ENCODE measurements around the gene PCSK6. TPM values are rescaled to one million over a fixed set of nuclear protein-coding genes. Genes with fewer than 3 reads are reported as not detected.
"Not testable (repeated sequence)": the region's sequence is repeated elsewhere in the genome, so short reads cannot be mapped to it uniquely, and the experiment has no call there.

The PCSK6 gene
- total RNA-seq, 1 donor from 2014 or later = 16.6 TPM

DNA sequence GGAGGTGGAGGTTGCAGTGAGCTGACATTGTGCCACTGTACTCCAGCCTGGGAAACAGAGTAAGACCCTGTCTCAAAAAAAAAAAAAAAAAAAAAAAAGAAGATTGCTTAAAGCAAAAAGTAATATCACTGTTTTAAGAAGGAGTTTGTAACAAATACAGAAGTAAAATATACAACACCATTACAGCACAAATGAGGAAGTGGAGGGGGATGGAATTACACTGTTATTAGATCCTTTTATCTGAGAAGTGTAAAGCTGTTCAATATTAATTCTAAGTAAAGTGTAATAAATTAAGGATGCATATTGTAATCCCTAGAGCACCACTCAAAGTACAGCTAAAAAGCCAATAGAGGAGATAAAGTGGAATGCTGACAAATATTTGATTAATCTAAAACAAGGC lies 147.5 kb downstream of the PCSK6 start:
- Histone ChIP-seq H3K4me1 (no peaks in the 10 kb centered on the region), H3K36me3 (no peaks in the 10 kb centered on the region), H3K4me3 (no peak overlapping the region), H3K27me3 (no peaks in the 10 kb centered on the region), H3K27ac (no peak overlapping the region), H3K9me3 (no peaks in the 10 kb centered on the region)
- TF ChIP-seq, protein P1, sequence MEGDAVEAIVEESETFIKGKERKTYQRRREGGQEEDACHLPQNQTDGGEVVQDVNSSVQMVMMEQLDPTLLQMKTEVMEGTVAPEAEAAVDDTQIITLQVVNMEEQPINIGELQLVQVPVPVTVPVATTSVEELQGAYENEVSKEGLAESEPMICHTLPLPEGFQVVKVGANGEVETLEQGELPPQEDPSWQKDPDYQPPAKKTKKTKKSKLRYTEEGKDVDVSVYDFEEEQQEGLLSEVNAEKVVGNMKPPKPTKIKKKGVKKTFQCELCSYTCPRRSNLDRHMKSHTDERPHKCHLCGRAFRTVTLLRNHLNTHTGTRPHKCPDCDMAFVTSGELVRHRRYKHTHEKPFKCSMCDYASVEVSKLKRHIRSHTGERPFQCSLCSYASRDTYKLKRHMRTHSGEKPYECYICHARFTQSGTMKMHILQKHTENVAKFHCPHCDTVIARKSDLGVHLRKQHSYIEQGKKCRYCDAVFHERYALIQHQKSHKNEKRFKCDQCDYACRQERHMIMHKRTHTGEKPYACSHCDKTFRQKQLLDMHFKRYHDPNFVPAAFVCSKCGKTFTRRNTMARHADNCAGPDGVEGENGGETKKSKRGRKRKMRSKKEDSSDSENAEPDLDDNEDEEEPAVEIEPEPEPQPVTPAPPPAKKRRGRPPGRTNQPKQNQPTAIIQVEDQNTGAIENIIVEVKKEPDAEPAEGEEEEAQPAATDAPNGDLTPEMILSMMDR (IDR thresholded peaks at IDR 0.05) = no peak
- intact Hi-C loops (cut with DNase I) = no loop called here
- no peak for ATAC-seq
- DNase-seq = no peak

DNA sequence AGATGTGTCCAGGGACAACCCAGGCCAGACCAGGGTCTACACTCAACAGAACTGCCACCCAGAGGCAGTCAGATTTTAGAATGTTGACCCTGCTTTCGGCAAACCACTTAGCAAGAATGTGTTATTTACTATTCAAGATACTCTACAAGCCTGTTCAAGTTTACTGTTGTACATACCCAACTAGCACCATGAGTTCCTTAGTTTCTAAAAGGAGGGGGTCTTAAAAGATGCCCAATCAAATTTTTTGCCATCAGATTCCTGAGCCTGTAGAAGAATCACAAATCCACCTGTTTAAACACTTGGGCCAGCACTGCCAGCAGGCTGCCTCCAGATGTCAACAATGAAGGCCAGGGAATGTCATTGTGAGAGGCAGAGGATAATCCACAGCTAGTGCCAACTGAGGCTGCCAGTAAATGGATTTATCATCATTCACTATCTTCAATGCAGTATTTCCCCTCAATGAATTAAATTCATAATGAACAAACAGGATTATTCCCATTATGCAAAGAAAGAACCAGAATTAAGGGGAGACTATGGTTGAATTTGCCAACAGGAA lies 150.9 kb downstream of the PCSK6 start:
- no peak for ATAC-seq
- TF ChIP-seq, protein P1 (IDR thresholded peaks at IDR 0.05) = no peak
- intact Hi-C loops (cut with DNase I) = no loop called here

DNA sequence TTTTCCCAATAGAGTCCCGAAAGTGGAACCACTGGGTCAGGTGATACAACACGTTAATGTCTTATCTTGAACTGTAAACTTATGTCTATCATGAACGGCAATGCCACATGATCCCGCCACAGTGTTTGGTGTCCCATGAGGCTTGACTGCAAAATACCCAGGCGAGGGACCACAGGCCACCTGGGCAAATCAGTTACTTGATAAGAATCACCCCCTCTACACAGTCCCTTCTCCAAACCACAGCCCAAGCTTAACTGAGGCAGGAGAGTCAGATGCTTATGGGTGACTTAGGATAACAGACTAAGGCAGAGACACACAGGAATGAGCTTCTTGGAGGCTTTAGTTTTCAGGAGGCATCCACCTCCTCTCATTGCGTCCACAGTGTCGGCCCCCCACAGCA lies 151.5 kb downstream of the PCSK6 start:
- TF ChIP-seq, protein P1 (IDR thresholded peaks at IDR 0.05) = no peak
- Histone ChIP-seq H3K27ac (no peak overlapping the region), H3K4me1 (no peaks in the 10 kb centered on the region), H3K36me3 (no peaks in the 10 kb centered on the region), H3K9me3 (no peaks in the 10 kb centered on the region), H3K27me3 (no peaks in the 10 kb centered on the region), H3K4me3 (no peak overlapping the region)
- intact Hi-C loops (cut with DNase I) = no loop called here
- ATAC-seq (no peak), DNase-seq (no peak)

More for the DNA sequence above, 150.9 kb downstream of the PCSK6 start:
- no peak overlapping the region for H3K27ac ChIP-seq
- H3K4me3 ChIP-seq = no peak overlapping the region
- no peak for DNase-seq
- H3K4me1 ChIP-seq = no peaks in the 10 kb centered on the region
- no peaks in the 10 kb centered on the region for H3K9me3 ChIP-seq
- no peaks in the 10 kb centered on the region for H3K36me3 ChIP-seq
- no peaks in the 10 kb centered on the region for H3K27me3 ChIP-seq

DNA sequence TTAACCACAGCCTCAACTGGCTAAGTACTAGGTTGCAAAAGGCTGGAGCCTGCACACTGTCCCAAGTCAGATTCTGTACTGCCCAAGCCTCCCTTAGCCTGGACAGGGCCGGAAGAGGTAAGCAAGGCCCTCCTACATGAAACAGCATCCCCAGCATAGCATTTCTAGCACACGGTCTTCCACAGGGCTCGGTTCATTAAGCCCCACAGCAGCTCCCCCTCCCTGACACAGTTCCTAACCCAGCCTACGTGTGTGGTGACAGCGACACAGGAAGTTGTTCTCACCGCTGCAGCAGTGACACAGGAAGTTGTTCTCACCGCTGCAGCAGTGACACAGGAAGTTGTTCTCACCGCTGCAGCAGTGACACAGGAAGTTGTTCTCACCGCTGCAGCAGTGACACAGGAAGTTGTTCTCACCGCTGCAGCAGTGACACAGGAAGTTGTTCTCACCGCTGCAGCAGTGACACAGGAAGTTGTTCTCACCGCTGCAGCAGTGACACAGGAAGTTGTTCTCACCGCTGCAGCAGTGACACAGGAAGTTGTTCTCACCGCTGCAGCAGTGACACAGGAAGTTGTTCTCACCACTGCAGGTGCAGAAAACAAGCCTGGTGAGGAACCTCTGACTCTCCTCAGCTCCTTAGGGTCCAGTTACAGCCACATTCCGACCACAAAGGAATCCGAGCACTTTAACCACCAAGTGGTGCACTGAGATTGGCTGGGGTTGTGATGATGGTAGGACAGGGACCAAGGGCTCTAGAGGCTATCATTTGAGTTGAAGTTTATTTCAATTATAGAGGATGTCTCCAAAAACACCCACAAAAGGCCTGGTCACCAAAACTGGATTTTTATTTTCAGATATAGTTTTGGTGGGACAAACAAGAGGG lies 155.4 kb downstream of the PCSK6 start:
- H3K27ac ChIP-seq; intact Hi-C loops (cut with DNase I): not testable (repeated sequence)

DNA sequence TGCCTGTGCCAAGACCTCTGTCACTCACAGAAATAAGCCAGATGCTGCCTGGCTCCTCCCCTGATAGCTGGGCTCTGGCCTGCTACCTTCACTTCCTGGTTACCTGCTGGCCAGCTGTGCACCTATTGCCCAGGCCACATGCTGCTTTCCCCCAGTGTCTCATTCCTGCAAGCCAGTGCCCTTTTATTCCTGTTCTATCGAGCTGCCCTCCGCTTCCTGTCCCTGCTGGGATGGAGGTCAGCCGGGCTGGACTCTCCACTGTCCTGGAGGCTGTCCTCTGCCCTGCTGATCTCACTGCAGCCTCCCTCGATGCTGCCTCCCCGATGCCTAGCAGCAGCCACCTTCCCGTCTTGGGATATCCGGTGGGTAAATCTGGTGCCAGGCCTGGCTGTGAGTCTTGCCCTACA lies 157.4 kb downstream of the PCSK6 start:
- Histone ChIP-seq H3K27me3 (no peaks in the 10 kb centered on the region), H3K36me3 (no peaks in the 10 kb centered on the region), H3K27ac (no peak overlapping the region), H3K9me3 (no peaks in the 10 kb centered on the region), H3K4me3 (no peak overlapping the region), H3K4me1 (no peaks in the 10 kb centered on the region)
- TF ChIP-seq, protein P1 (IDR thresholded peaks at IDR 0.05) = no peak
- ATAC-seq (no peak), DNase-seq (no peak)
- intact Hi-C loops (cut with DNase I) = no loop called here

More for the DNA sequence above, 155.4 kb downstream of the PCSK6 start:
- not testable (repeated sequence) for H3K4me1 ChIP-seq, H3K27me3 ChIP-seq, H3K4me3 ChIP-seq, H3K36me3 ChIP-seq, H3K9me3 ChIP-seq, ATAC-seq, DNase-seq

DNA sequence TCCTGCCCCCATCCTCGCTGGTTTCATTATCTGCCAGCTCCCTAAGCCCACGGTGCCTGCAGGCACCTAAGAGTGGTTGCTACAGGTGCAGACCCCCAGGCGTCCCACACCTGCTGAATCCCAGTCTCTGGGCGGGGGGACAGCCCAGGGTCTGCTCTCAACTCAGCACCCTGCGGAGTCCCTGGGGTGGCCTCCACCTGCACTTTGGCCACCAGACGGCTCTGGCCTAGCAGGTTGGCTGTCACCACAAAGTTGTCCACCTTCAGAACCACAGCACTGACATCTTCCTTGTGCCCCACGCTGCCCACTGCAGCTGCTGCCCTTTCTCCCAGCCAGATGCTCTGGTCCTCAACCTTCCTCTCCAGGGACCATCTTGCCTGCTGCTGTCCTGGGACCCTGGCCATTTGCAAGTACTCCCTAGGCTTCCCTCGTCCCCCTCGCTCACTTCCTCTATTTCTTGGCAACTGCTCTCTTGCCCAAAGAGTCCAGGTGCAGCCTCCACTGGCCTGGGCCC lies 159.6 kb downstream of the PCSK6 start:
- no peak overlapping the region for H3K4me3 ChIP-seq
- intact Hi-C loops (cut with DNase I) = no loop called here
- no peak overlapping the region for H3K27ac ChIP-seq
- DNase-seq (no peak), ATAC-seq (no peak)
- no peaks in the 10 kb centered on the region for H3K9me3 ChIP-seq
- no peaks in the 10 kb centered on the region for H3K36me3 ChIP-seq
- no peaks in the 10 kb centered on the region for H3K27me3 ChIP-seq
- H3K4me1 ChIP-seq = no peaks in the 10 kb centered on the region
- TF ChIP-seq, protein P1 (IDR thresholded peaks at IDR 0.05) = no peak
